ENCODE data around the gene HYI. TPM values are rescaled to one million over a fixed set of nuclear protein-coding genes. Genes with fewer than 3 reads are reported as not detected.

The HYI gene
- total and polyA plus RNA-seq, 10 donors = 23.2 to 67.2 (median 40.7) TPM

DNA sequence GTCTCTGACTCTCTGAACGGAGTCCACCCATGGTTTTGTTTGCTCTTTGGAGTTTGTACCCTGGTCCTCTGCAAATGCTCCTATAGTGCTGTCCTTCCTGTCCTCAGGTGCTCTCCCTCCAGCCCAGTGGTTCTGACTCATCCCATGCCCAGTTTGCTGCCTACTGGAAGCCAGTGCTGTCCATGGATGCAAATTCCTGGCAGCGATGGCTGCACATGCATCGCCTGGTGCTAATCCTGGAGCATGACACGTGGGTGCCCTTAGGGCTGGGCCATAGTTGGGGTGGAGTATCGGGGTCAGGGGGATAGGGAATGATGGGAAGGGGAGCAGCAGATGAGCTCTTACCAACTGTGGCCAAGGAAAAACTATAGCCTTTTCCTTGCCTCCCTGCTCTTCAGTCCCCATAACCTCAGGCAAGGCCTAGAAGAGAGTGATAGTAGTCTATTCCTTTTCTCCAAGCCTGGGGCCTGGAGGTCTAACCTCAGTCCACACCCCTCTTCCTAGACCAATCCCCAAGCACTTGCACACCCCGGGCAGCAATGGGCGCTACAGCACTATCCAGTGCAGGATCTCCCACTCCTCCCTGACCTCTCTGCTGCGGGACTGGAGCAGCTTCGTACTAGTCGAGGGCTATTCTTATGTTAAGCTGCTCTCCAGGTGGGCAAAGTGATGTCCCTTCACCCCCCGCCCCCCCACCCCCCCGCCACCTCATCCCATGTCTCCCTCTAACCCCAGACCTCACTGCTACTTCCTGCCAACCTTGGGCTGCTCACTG, 31.6 kb downstream of the HYI start:
- DNase-seq = no peak
- intact Hi-C loops (cut with DNase I; ENCODE audit: low total_unique reads) = no loop called here
- 96 to 98% (median 97%) methylated on average over 12 of the region's 12 CpGs for WGBS, 5 donors
- Histone ChIP-seq H3K4me3 (no peak overlapping the region), H3K27ac (no peak overlapping the region), H3K4me1 (no peaks in the 10 kb centered on the region), H3K9me3 (no peaks in the 10 kb centered on the region), H3K27me3 (replicated peaks in 1 of 7) (no peaks in the 10 kb centered on the region), H3K36me3 (peaks cover 5 to 100% (median 93%) of the 10 kb centered on the region in 6 donors)
- TF ChIP-seq POLR2A (IDR thresholded peaks at IDR 0.05) = no peak
- no peak for TF ChIP-seq POLR2AphosphoS5 (IDR thresholded peaks at IDR 0.05)
- TF ChIP-seq, protein P1, sequence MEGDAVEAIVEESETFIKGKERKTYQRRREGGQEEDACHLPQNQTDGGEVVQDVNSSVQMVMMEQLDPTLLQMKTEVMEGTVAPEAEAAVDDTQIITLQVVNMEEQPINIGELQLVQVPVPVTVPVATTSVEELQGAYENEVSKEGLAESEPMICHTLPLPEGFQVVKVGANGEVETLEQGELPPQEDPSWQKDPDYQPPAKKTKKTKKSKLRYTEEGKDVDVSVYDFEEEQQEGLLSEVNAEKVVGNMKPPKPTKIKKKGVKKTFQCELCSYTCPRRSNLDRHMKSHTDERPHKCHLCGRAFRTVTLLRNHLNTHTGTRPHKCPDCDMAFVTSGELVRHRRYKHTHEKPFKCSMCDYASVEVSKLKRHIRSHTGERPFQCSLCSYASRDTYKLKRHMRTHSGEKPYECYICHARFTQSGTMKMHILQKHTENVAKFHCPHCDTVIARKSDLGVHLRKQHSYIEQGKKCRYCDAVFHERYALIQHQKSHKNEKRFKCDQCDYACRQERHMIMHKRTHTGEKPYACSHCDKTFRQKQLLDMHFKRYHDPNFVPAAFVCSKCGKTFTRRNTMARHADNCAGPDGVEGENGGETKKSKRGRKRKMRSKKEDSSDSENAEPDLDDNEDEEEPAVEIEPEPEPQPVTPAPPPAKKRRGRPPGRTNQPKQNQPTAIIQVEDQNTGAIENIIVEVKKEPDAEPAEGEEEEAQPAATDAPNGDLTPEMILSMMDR (IDR thresholded peaks at IDR 0.05 in 8 of 11, conservative IDR thresholded peaks at IDR 0.05 in 3 of 11) = no peak

DNA sequence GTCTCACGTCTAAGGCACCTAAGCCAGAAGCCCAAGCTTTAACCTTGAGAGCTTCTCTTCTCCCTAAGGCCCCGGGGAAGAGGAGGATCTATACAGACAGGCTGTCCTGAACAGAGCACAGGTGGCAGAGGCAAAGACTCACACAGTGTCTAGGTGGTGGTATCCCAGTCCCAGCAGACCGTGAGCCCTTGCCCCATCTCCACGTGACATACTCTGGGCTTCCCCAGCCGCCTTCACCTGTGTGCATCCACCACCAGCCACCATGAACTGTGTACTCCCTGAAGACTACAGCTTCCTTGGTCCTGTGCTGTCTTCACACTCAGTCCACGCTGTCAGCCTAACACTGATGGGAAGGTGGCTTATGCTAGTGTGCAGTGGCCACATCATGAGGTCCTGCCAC, 32.3 kb downstream of the HYI start:
- H3K27ac ChIP-seq = no peak overlapping the region
- H3K4me3 ChIP-seq = no peak overlapping the region
- H3K9me3 ChIP-seq = no peaks in the 10 kb centered on the region
- no peak for DNase-seq
- TF ChIP-seq POLR2A (IDR thresholded peaks at IDR 0.05) (no peak), POLR2AphosphoS5 (IDR thresholded peaks at IDR 0.05) (no peak)
- TF ChIP-seq, protein P1 (IDR thresholded peaks at IDR 0.05 in 8 of 11, conservative IDR thresholded peaks at IDR 0.05 in 3 of 11) = no peak
- H3K4me1 ChIP-seq = no peaks in the 10 kb centered on the region
- no peaks in the 10 kb centered on the region for H3K27me3 ChIP-seq (replicated peaks in 1 of 7)
- intact Hi-C loops (cut with DNase I; ENCODE audit: low total_unique reads) = no loop called here
- WGBS, 5 donors = 86 to 94% (median 91%) methylated on average over 6 of the region's 6 CpGs
- H3K36me3 ChIP-seq = peaks cover 5 to 100% (median 93%) of the 10 kb centered on the region in 6 donors

DNA sequence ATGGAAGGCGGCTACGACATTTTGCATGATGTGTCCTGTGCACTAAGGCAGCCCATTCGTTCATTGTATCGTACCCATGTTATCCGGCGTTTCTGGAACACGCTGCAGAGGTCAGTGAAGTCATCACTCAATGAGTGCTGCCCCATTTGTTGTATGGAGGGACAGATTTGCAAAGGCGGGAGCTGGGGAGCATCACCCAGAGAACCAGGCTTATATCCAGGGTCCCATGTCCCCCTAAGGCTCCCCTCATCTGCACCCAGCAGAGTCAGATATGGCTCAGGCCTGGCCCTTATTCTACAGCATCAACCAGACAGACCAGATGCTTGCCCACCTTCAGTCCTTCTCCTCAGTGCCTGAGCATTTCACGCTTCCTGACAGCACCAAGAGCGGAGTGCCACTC, 32.9 kb downstream of the HYI start:
- H3K4me3 ChIP-seq = no peak overlapping the region
- DNase-seq = no peak
- intact Hi-C loops (cut with DNase I; ENCODE audit: low total_unique reads) = no loop called here
- H3K27me3 ChIP-seq (replicated peaks in 1 of 7) = no peaks in the 10 kb centered on the region
- no peaks in the 10 kb centered on the region for H3K9me3 ChIP-seq
- no peaks in the 10 kb centered on the region for H3K4me1 ChIP-seq
- no peak overlapping the region for H3K27ac ChIP-seq
- whole genome bisulfite sequencing, 5 donors = 95 to 99% (median 96%) methylated on average over 10 of the region's 10 CpGs
- H3K36me3 ChIP-seq = peaks cover 5 to 100% (median 92%) of the 10 kb centered on the region in 6 donors
- no peak for TF ChIP-seq POLR2AphosphoS5 (IDR thresholded peaks at IDR 0.05)
- no peak for TF ChIP-seq POLR2A (IDR thresholded peaks at IDR 0.05)
- TF ChIP-seq, protein P1 (IDR thresholded peaks at IDR 0.05 in 8 of 11, conservative IDR thresholded peaks at IDR 0.05 in 3 of 11) = no peak

DNA sequence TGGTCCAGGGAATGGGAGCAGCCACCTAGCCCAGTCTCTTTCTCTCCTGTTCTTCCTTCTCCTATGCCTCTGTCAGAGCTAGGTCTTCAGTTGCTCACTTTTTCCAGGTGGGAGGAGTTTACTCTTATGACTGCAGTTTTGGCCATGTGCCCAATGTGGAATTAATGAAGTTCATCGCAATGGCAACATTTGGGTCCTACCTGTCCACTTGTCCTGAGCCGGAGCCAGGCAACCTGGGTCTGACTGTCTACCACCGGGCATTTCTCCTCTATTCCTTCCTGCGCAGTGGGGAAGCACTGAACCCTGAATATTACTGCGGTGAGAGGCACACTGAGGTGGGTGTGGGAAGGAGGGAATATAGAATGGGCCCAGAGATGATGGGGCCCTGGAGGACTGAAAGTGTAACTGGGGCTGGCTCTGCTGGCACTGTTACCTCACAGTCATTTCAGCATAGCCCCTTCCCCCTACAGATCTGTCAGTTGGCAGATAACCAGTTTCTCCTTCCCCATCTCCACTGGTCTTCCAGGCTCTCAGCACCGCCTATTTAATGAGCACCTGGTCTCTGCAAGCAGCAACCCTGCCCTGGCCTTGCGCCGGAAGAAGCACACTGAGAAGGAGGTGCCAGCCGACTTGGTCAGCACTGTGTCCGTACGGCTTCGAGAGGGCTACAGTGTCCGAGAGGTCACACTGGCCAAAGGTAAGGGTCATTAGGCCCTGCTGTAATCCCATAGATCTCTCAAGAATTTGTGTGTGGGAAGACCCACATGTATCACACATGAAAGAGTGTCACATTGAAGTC, 33.9 kb downstream of the HYI start:
- DNase-seq = no peak
- intact Hi-C loops (cut with DNase I; ENCODE audit: low total_unique reads) = no loop called here

More for the DNA sequence above, 33.9 kb downstream of the HYI start:
- H3K27me3 ChIP-seq (replicated peaks in 1 of 7) = no peaks in the 10 kb centered on the region
- H3K9me3 ChIP-seq = no peaks in the 10 kb centered on the region
- H3K36me3 ChIP-seq = peaks cover 5 to 100% (median 87%) of the 10 kb centered on the region in 6 donors
- no peak overlapping the region for H3K4me3 ChIP-seq
- H3K27ac ChIP-seq = no peak overlapping the region
- H3K4me1 ChIP-seq = no peaks in the 10 kb centered on the region
- WGBS, 5 donors = 95 to 98% (median 96%) methylated on average over 13 of the region's 13 CpGs
- TF ChIP-seq POLR2AphosphoS5 (IDR thresholded peaks at IDR 0.05) (peak in 1 of 3 donors; percentile 15), POLR2A (IDR thresholded peaks at IDR 0.05) (no peak)
- TF ChIP-seq, protein P1 (IDR thresholded peaks at IDR 0.05 in 8 of 11, conservative IDR thresholded peaks at IDR 0.05 in 3 of 11) = no peak

All from spleen (tissue), 11 donors.